Transverse colon (tissue), 4 donors: ENCODE results near the gene SLC39A9. TPM values are rescaled to one million over a fixed set of nuclear protein-coding genes. Genes with fewer than 3 reads are reported as not detected.
A peak's percentile ranks its signal among the peaks of the same experiment; 100 is the strongest.

Experiments used
- DNase-seq: peaks from one replicate; pipeline ENCODE4 v3.0.0-alpha.2; 2019
- H3K27ac ChIP-seq, 4 donors: fragments of 200-600 bp; sonication (generic); 2 replicates each; pipeline ENCODE4 v1.5.1; 2016 to 2018; ENCODE audit warnings: inconsistent platforms in 4 of 4
- H3K27me3 ChIP-seq: fragments of 200-600 bp; sonication (generic); 2 replicates; pipeline ENCODE4 v1.5.1; 2017; ENCODE audit warnings: inconsistent platforms
- H3K36me3 ChIP-seq, 4 donors: fragments of 200-600 bp; sonication (generic); 2 replicates each; pipeline ENCODE4 v1.5.1; 2017 to 2019; ENCODE audit warnings: inconsistent platforms in 4 of 4
- H3K4me1 ChIP-seq, 4 donors: fragments of 200-600 bp; sonication (generic); 2 replicates each; pipeline ENCODE4 v1.5.1; 2017 to 2020; ENCODE audit warnings: inconsistent platforms in 4 of 4
- H3K4me3 ChIP-seq, 4 donors: fragments of 200-600 bp; sonication (generic); 1 replicate in 1 of 4; 2 replicates in 3 of 4; pipeline versions ENCODE4 v1.5.1 to v1.6.1; 2017 to 2019; ENCODE audit warnings: inconsistent platforms in 4 of 4
- H3K9me3 ChIP-seq, 2 donors: fragments of 200-600 bp; sonication (generic); 2 replicates each; pipeline ENCODE4 v1.5.1; 2017 to 2019; ENCODE audit warnings: inconsistent platforms in 2 of 2
- EP300 ChIP-seq: sonication (generic); formaldehyde crosslinking; IDR thresholded peaks from one replicate; pipeline ENCODE4 v1.6.1; 2017; ENCODE audit warnings: antibody characterized with exemption, low read depth
- POLR2A ChIP-seq: fragments of 450-650 bp; IDR thresholded peaks from one replicate; pipeline ENCODE4 v1.6.1; 2016; ENCODE audit warnings: antibody characterized with exemption, mild to moderate bottlenecking, moderate library complexity
- POLR2AphosphoS5 ChIP-seq, 3 donors: sonication (generic); formaldehyde crosslinking; IDR thresholded peaks; one replicate each; pipeline ENCODE4 v1.6.1; 2016; ENCODE audit warnings: antibody characterized with exemption in 3 of 3
- WGBS, 2 donors: methylation state at CpG; one replicate each; pipeline ENCODE4 v1.1.5; 2018; ENCODE audit warnings: low coverage in 1 of 2; 5-methylcytosine and 5-hydroxymethylcytosine counted together
- in situ Hi-C, 4 donors: fragments of 200-750 bp; cut with MboI; loops; one replicate each; pipeline versions ENCODE4 v1.15.0 to v1.15.1; 2017; ENCODE audit warnings: low sequenced_read_pairs in 3 of 4, low pct_ligation_motif_present in 1 of 4, low pct_unique_long_range_greater_than_20kb in 1 of 4
- intact Hi-C: fragments of 100-400 bp; cut with DNase I; formaldehyde crosslinking; loops from one replicate; pipeline ENCODE4 v1.15.1; 2023; ENCODE audit warnings: low total_unique reads
- total RNA-seq, 4 donors: library from RNA; depleted of rRNA; stranded (reverse); fragments of >200 nt; gene quantifications; one replicate each; pipeline ENCODE4 v1.1.0, GENCODE V29; 2016
- TF ChIP-seq, protein P1 (sequence below), 5 experiments: fragments of 200-600 bp in 3 of 5; fragments of 450-650 bp in 2 of 5; sonication (generic) in 3 of 5; IDR thresholded peaks; 1 replicate in 2 of 5; 2 replicates in 3 of 5; pipeline ENCODE4 v1.5.1; 2016 to 2017; ENCODE audit warnings: antibody characterized with exemption in 5 of 5, inconsistent platforms in 3 of 5, mild to moderate bottlenecking in 2 of 5, moderate library complexity in 1 of 5

Gene SLC39A9, protein sequence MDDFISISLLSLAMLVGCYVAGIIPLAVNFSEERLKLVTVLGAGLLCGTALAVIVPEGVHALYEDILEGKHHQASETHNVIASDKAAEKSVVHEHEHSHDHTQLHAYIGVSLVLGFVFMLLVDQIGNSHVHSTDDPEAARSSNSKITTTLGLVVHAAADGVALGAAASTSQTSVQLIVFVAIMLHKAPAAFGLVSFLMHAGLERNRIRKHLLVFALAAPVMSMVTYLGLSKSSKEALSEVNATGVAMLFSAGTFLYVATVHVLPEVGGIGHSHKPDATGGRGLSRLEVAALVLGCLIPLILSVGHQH
- total RNA-seq: 100 to 1,000 TPM in 1 of 4 donors, 10 to 100 TPM in 3; 24.5 to 103 (median 72.2) TPM

DNA sequence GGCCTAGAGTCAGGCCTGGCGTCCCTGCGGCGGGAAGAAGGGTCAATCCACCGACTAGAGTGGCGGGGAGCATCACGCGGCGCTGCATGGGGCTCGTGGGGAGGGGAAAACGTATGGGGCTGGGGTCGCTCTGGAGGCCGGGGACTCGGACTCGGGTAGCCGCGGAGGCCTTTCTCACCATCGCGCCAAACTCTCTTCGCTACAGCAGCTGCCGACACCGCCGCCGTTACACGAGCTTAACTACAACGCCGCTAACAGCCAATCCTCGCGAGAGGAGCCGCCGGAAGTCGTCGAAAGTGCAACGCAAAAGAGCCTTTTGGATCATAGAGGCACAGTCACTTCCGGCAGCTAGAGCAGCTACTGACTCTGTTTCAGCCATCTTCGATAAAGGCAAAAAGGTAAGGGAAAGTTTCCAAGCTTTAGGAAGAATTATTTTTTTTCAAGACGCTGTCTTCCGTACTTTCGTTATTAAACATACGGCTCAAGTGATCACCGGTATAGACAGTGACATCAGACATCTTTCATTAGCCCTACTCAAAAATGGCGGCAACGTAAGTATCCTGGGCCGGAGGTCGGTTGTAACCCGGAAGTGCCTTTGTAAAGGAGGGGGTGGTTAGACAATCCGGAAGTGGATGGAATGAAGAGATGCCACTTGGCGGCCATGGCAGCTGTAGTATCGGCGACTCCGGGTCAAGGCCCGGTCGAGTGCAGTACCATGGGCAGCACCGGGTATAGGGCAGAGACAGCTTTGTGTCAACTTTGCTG lies at the start of gene SLC39A9, which contains the start of gene ERH:
SLC39A9 (plus strand) TSS at position 640 of the 765 bp plus-strand sequence. CDS start 678 bp downstream, outside the sequence.
ERH (minus strand) TSS at position 247 of the 765 bp plus-strand sequence; CDS start at position 181, 66 bp downstream.
- H3K4me1 ChIP-seq: peaks cover 30 to 56% (median 39%) of the 10 kb centered on the region in 4 donors
- peak; percentile 96 for DNase-seq
- peak within 1 kb of the TSS; percentile 91 to 95 (median 92) for H3K27ac ChIP-seq
- TF ChIP-seq POLR2A (peak; percentile 71), EP300 (no peak), POLR2AphosphoS5 (IDR thresholded peaks at IDR 0.05) (peak; percentile 72 to 85 (median 75))
- TF ChIP-seq, protein P1, sequence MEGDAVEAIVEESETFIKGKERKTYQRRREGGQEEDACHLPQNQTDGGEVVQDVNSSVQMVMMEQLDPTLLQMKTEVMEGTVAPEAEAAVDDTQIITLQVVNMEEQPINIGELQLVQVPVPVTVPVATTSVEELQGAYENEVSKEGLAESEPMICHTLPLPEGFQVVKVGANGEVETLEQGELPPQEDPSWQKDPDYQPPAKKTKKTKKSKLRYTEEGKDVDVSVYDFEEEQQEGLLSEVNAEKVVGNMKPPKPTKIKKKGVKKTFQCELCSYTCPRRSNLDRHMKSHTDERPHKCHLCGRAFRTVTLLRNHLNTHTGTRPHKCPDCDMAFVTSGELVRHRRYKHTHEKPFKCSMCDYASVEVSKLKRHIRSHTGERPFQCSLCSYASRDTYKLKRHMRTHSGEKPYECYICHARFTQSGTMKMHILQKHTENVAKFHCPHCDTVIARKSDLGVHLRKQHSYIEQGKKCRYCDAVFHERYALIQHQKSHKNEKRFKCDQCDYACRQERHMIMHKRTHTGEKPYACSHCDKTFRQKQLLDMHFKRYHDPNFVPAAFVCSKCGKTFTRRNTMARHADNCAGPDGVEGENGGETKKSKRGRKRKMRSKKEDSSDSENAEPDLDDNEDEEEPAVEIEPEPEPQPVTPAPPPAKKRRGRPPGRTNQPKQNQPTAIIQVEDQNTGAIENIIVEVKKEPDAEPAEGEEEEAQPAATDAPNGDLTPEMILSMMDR (IDR thresholded peaks at IDR 0.05): no peak
- in situ Hi-C loops (no loop called here), intact Hi-C loops (no loop called here)
- H3K9me3 ChIP-seq: no peaks in the 10 kb centered on the region
- WGBS, 2 donors: 0% methylated on average over 13 to 52 of the region's 53 CpGs
- peaks cover 0 to 28% (median 11%) of the 10 kb centered on the region in 4 donors for H3K36me3 ChIP-seq
- H3K4me3 ChIP-seq: peak within 1 kb of the TSS; percentile 61 to 87 (median 75)
- no peaks in the 10 kb centered on the region for H3K27me3 ChIP-seq

DNA sequence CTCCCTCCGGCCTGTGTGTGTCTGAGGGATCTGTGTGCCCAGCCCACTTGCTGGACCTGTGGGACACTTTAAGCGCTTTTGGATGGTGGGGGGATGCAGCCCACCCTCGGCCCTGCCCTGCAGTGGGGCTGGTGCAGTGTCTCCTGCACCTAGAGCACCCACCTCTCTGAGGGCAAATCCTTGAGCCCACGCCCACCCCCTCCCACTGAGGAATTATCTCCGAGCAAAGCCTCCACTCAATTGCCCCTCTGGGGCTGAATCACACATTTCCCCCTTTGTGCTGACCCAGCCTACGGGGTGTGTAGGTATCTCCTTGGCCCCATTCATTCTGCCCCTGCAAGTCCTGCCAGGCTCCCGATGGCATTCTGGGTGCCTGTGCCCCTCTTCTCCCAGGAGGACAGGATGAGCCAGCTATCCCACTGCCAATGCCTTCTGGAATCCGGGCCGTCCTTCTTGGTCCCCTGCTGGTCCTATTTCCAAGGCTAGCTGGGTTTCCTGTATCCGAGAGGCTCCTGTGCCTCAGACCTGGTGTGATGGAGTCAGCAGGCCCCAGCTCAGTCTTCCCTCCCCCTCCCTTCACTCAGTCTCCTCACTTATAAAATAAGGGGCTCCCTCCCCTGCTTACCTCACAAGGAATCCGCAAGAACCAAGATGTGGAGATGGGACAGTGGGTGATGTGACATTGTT lies 49.3 kb upstream of the SLC39A9 start:
- intact Hi-C loops: no loop called here
- TF ChIP-seq, protein P1 (IDR thresholded peaks at IDR 0.05): no peak
- TF ChIP-seq POLR2AphosphoS5 (IDR thresholded peaks at IDR 0.05): no peak
- no peak for TF ChIP-seq POLR2A
- no peak for TF ChIP-seq EP300
- Histone ChIP-seq H3K9me3 (no peaks in the 10 kb centered on the region), H3K36me3 (no peaks in the 10 kb centered on the region), H3K27ac (no peak overlapping the region), H3K27me3 (no peaks in the 10 kb centered on the region), H3K4me3 (no peak overlapping the region), H3K4me1 (peaks cover 0 to 3% (median 0%) of the 10 kb centered on the region in 4 donors)
- no peak for DNase-seq
- 88 to 90% methylated on average over 2 to 11 of the region's 11 CpGs for WGBS, 2 donors
- in situ Hi-C loops: no loop called here

DNA sequence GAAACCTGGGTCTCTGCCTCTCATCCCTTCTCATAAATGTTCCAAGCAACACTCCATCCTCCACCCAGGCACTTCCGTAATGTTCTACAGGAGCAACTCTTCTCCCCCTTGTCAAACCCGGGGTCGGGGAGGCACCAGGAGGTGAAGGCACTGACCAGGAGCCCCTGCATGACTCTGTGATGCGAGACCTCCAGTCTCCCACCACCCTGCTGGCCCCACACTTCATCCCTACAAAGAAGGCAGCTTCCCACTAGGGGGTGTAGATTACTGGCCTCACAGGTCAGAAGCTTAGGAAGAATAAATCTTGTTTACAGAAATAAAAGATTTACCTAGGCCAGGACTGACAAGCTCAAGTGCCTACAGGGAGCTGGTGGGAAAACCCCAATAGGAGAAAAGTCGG lies 47.6 kb upstream of the SLC39A9 start:
- intact Hi-C loops: no loop called here
- TF ChIP-seq POLR2A (no peak), POLR2AphosphoS5 (IDR thresholded peaks at IDR 0.05) (no peak), EP300 (no peak)
- TF ChIP-seq, protein P1 (IDR thresholded peaks at IDR 0.05): no peak
- WGBS, 2 donors: 78 to 86% methylated on average over 2 to 5 of the region's 5 CpGs
- DNase-seq: no peak
- H3K27me3 ChIP-seq: no peaks in the 10 kb centered on the region
- H3K36me3 ChIP-seq: no peaks in the 10 kb centered on the region
- H3K4me1 ChIP-seq: peaks cover 0 to 11% (median 3%) of the 10 kb centered on the region in 4 donors
- no peak overlapping the region for H3K27ac ChIP-seq
- in situ Hi-C loops: no loop called here
- no peak overlapping the region for H3K4me3 ChIP-seq
- no peaks in the 10 kb centered on the region for H3K9me3 ChIP-seq

DNA sequence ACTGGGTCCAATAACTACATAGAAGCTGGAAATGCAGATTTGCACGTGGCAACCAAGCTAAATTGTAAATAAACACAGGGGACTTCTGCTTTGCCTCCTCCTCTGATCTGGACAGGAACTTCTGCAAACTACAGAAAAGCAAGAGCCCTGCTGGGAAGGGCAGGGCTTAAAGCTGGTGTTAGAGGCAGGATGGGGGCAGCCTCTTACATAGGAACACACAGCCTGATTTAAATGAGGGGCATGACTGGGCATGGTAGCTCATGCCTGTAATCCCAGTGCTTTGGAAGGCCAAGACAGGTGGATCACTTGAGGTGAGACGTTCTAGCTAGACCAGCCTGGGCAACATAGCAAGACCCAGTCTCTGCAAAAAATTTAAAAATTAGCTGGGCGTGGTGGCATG lies 47.1 kb upstream of the SLC39A9 start:
- H3K9me3 ChIP-seq: no peaks in the 10 kb centered on the region

More for the DNA sequence above, 47.1 kb upstream of the SLC39A9 start:
- no peak for DNase-seq
- no peak overlapping the region for H3K27ac ChIP-seq
- no peaks in the 10 kb centered on the region for H3K36me3 ChIP-seq
- intact Hi-C loops: no loop called here
- H3K4me3 ChIP-seq: no peak overlapping the region
- 50 to 72% methylated on average over 2 to 3 of the region's 3 CpGs for WGBS, 2 donors
- H3K27me3 ChIP-seq: no peaks in the 10 kb centered on the region
- TF ChIP-seq, protein P1 (IDR thresholded peaks at IDR 0.05): no peak
- no peak for TF ChIP-seq POLR2AphosphoS5 (IDR thresholded peaks at IDR 0.05)
- TF ChIP-seq POLR2A: no peak
- TF ChIP-seq EP300: no peak
- in situ Hi-C loops: no loop called here
- peaks cover 0 to 11% (median 5%) of the 10 kb centered on the region in 4 donors for H3K4me1 ChIP-seq
